Keratinocyte (primary cell): ENCODE results near the gene CCDC66.

ENCODE experiments used
- CTCF ChIP-seq, 3 experiments: IDR thresholded peaks in 1 of 3; conservative IDR thresholded peaks in 1 of 3; optimal IDR thresholded peaks in 1 of 3; 2 replicates in 2 of 3; 3 replicates in 1 of 3; pipeline versions ENCODE3 to v1.5.1; 2011; ENCODE audit warnings: low read length in 3 of 3, mild to moderate bottlenecking in 3 of 3, moderate library complexity in 2 of 3, control low read depth in 1 of 3, inconsistent platforms in 1 of 3; ENCODE audit not compliant: insufficient read depth in 2 of 3; ENCODE audit errors: extremely low read depth in 1 of 3
- EZH2 ChIP-seq: IDR thresholded peaks from one replicate; pipeline ENCODE4 v1.6.1; 2012; ENCODE audit warnings: inconsistent platforms, mild to moderate bottlenecking, low read length, moderate library complexity

GRCh38 chr3:56519641-56520040 is 37.3 kb upstream of the CCDC66 start:
- TF ChIP-seq CTCF (optimal IDR thresholded peaks at IDR 0.05 in 1 of 3, IDR thresholded peaks at IDR 0.05 in 1 of 3, conservative IDR thresholded peaks at IDR 0.05 in 1 of 3; ENCODE audit: extremely low read depth in 1 of 3, insufficient read depth in 2 of 3, low read length in 3 of 3) (no peak), EZH2 (no peak)
